Endothelial cell of umbilical vein (primary cell): Measurements from ENCODE around the gene IRF2. TPM values are rescaled to one million over a fixed set of nuclear protein-coding genes. Genes with fewer than 3 reads are reported as not detected.

Experiments
- BruUV-seq: library from RNA; stranded (reverse); fragments of 400-500 nt; replicated peaks from 2 replicates; lab custom pipeline; 2021; lab: Mats Ljungman, UMichigan
- CTCF ChIA-PET: fragments of 300-600, 350-600 bp; sonication (Branson Sonifier 250); formaldehyde crosslinking; loops from one replicate; lab custom pipeline; 2021; ENCODE audit warnings: antibody characterized with exemption, inconsistent platforms; lab: Charles Lee
- POLR2A ChIA-PET: fragments of 300-600, 350-600 bp; sonication (Branson Sonifier 250); formaldehyde crosslinking; loops from one replicate; lab custom pipeline; 2021; ENCODE audit warnings: antibody characterized with exemption, inconsistent platforms; lab: Charles Lee
- DNase-seq: peaks from one replicate; pipeline ENCODE4 v3.0.0-alpha.2; 2011; ENCODE audit warnings: low read depth, low spot score
- FAIRE-seq: peaks from 2 replicates; lab custom pipeline; 2011; peaks lifted over from hg19 to GRCh38; lab: Jason Lieb, UNC
- H2AFZ ChIP-seq: 2 replicates; pipeline ENCODE4 v1.6.0; 2012; ENCODE audit warnings: low read depth, low read length, control low read depth, inconsistent platforms
- H3K27ac ChIP-seq: 2 replicates; pipeline ENCODE4 v1.5.1; 2011; ENCODE audit warnings: low read depth, mild to moderate bottlenecking, control low read depth, low read length, moderate library complexity; ENCODE audit not compliant: insufficient read depth
- H3K27me3 ChIP-seq, 2 experiments: 2 replicates each; pipeline versions ENCODE4 v1.6.0 to v1.6.1; 2011; ENCODE audit warnings: low read length in 2 of 2, mixed read lengths in 1 of 2; ENCODE audit not compliant: control insufficient read depth in 2 of 2, insufficient read depth in 2 of 2
- H3K36me3 ChIP-seq, 2 experiments: 2 replicates in 1 of 2; 3 replicates in 1 of 2; pipeline ENCODE4 v1.5.1; 2011; ENCODE audit warnings: low read length in 2 of 2, mild to moderate bottlenecking in 1 of 2, moderate library complexity in 1 of 2; ENCODE audit not compliant: control insufficient read depth in 2 of 2, insufficient read depth in 2 of 2; ENCODE audit errors: extremely low read depth in 1 of 2
- H3K4me1 ChIP-seq: 3 replicates; pipeline ENCODE4 v1.5.1; 2011; ENCODE audit warnings: mild to moderate bottlenecking, low read length; ENCODE audit not compliant: control insufficient read depth, insufficient read depth; ENCODE audit errors: extremely low read depth
- H3K4me2 ChIP-seq: 2 replicates; pipeline ENCODE4 v1.6.1; 2011; ENCODE audit warnings: low read length, control low read depth, mixed read lengths; ENCODE audit not compliant: insufficient read depth
- H3K4me3 ChIP-seq, 3 experiments: fragments of 200-600 bp in 1 of 3; sonication (generic), shearing (Covaris generic) in 1 of 3; replicated peaks in 1 of 3; 2 replicates each; pipeline ENCODE4 v1.5.1; 2011 to 2016; ENCODE audit warnings: control low read depth in 3 of 3, low read length in 3 of 3, mild to moderate bottlenecking in 2 of 3, inconsistent platforms in 1 of 3, low read depth in 1 of 3, moderate library complexity in 1 of 3; ENCODE audit not compliant: insufficient read depth in 1 of 3
- H3K79me2 ChIP-seq: 2 replicates; pipeline ENCODE4 v1.6.0; 2012; ENCODE audit warnings: low read length, inconsistent platforms; ENCODE audit not compliant: control insufficient read depth, insufficient read depth
- H3K9ac ChIP-seq: replicated peaks from 2 replicates; pipeline ENCODE3; 2011; ENCODE audit warnings: low read length, control low read depth; ENCODE audit not compliant: insufficient read depth; ENCODE audit errors: extremely low read depth
- H3K9me1 ChIP-seq: replicated peaks from 3 replicates; pipeline ENCODE4 v1.6.0; 2011; ENCODE audit warnings: mild to moderate bottlenecking, low read length; ENCODE audit not compliant: control insufficient read depth, insufficient read depth; ENCODE audit errors: extremely low read depth
- H3K9me3 ChIP-seq: replicated peaks from 2 replicates; pipeline ENCODE4 v1.5.1; 2012; ENCODE audit warnings: low read length, inconsistent platforms; ENCODE audit not compliant: control insufficient read depth, insufficient read depth
- H4K20me1 ChIP-seq: replicated peaks from 2 replicates; pipeline ENCODE3; 2011; ENCODE audit warnings: mild to moderate bottlenecking, low read length; ENCODE audit not compliant: control insufficient read depth, insufficient read depth; ENCODE audit errors: extremely low read depth
- EZH2 ChIP-seq: IDR thresholded peaks from 2 replicates; pipeline ENCODE4 v1.6.1; 2012; ENCODE audit warnings: borderline replicate concordance, low read depth, mild to moderate bottlenecking, moderate library complexity, low read length, inconsistent platforms; ENCODE audit not compliant: severe bottlenecking
- FOS ChIP-seq: IDR thresholded peaks from 2 replicates; pipeline ENCODE4 v1.6.1; 2011; ENCODE audit warnings: mild to moderate bottlenecking, low read length, moderate library complexity, borderline replicate concordance; ENCODE audit not compliant: insufficient read depth
- JUN ChIP-seq: IDR thresholded peaks from 2 replicates; pipeline ENCODE4 v1.6.1; 2011; ENCODE audit warnings: borderline replicate concordance, low read depth; ENCODE audit not compliant: insufficient read length, insufficient read depth
- POLR2AphosphoS5 ChIP-seq: IDR thresholded peaks from 2 replicates; pipeline ENCODE4 v1.6.1; 2012; ENCODE audit warnings: low read depth, mild to moderate bottlenecking, control low read depth, low read length, moderate library complexity; ENCODE audit not compliant: insufficient read depth
- dilution Hi-C: fragments of 300-500 bp; cut with MboI; formaldehyde crosslinking; loops from one replicate; pipeline ENCODE4 v1.15.0; 2019; ENCODE audit warnings: low sequenced_read_pairs; ENCODE audit not compliant: extremely low pct_ligation_motif_present
- intact Hi-C: fragments of 100-400 bp; cut with micrococcal nuclease; formaldehyde crosslinking; loops from one replicate; pipeline ENCODE4 v1.10.0; 2022
- polyA plus RNA-seq, 4 experiments: library from polyadenylated mRNA; depleted of rRNA in 3 of 4; stranded (reverse) in 3 of 4; unstranded in 1 of 4; fragments of >200 nt; gene quantifications; 2 replicates each; pipeline versions ENCODE4 v1.2.1 to v1.2.3, GENCODE V29; 2011 to 2012; ENCODE audit warnings: missing spikeins in 1 of 4
- total RNA-seq: library from RNA; stranded (reverse); gene quantifications from 2 replicates; pipeline ENCODE4 v1.2.3, GENCODE V29; 2021
- TF ChIP-seq, protein P1 (sequence below), 2 donors: IDR thresholded peaks; 1 replicate in 1 of 2; 2 replicates in 1 of 2; pipeline ENCODE4 v1.5.1; 2011; ENCODE audit warnings: low read length in 2 of 2, mild to moderate bottlenecking in 2 of 2, moderate library complexity in 2 of 2, control low read depth in 1 of 2, inconsistent platforms in 1 of 2, low read depth in 1 of 2; ENCODE audit not compliant: insufficient read depth in 1 of 2; ENCODE audit errors: extremely low read depth in 1 of 2
- TF ChIP-seq, protein P2 (sequence below): IDR thresholded peaks from 2 replicates; pipeline ENCODE4 v1.6.1; 2011; ENCODE audit not compliant: insufficient read depth, insufficient read length

IRF2 gene
- total and polyA plus RNA-seq, 2 donors (not counting 3 experiments of a cell fraction or from before 2014, with no cell fraction given): 26.9 to 27.6 TPM

DNA sequence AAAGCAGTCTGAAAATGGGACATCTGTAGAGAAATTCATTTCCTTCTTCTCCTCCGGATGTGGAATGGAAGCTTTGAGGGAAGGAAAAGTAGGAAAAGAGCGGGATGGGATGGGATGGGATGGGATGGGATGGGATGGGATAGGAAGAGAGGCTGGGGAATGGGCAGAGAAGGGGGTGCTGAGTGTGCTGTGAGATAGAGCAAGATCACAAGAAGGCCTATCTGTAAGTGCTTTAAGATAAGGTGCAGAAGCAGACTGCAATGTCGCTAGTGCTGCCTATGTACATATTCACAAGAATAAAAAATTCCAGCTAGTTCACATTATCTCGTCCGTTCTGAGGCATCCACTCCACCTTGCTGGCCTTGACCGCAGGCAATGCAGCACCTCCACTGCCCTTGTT, 86.2 kb downstream of the IRF2 start:
- ChIA-PET CTCF (interaction anchor here (1.0 to 1.5 kb wide), 3 partner anchors 100 to 346 kb away, joined by 3 to 4 read pairs (median 3); partner anchors contain the start of gene CENPU), POLR2A (no interaction called here)
- H3K27ac ChIP-seq: no peak overlapping the region
- DNase-seq: no peak
- TF ChIP-seq, protein P1, sequence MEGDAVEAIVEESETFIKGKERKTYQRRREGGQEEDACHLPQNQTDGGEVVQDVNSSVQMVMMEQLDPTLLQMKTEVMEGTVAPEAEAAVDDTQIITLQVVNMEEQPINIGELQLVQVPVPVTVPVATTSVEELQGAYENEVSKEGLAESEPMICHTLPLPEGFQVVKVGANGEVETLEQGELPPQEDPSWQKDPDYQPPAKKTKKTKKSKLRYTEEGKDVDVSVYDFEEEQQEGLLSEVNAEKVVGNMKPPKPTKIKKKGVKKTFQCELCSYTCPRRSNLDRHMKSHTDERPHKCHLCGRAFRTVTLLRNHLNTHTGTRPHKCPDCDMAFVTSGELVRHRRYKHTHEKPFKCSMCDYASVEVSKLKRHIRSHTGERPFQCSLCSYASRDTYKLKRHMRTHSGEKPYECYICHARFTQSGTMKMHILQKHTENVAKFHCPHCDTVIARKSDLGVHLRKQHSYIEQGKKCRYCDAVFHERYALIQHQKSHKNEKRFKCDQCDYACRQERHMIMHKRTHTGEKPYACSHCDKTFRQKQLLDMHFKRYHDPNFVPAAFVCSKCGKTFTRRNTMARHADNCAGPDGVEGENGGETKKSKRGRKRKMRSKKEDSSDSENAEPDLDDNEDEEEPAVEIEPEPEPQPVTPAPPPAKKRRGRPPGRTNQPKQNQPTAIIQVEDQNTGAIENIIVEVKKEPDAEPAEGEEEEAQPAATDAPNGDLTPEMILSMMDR (IDR thresholded peaks at IDR 0.05; ENCODE audit: extremely low read depth in 1 of 2, insufficient read depth in 1 of 2, low read depth in 1 of 2, low read length in 2 of 2): no peak
- TF ChIP-seq FOS (no peak), POLR2AphosphoS5 (no peak), JUN (no peak), EZH2 (no peak)
- TF ChIP-seq, protein P2, sequence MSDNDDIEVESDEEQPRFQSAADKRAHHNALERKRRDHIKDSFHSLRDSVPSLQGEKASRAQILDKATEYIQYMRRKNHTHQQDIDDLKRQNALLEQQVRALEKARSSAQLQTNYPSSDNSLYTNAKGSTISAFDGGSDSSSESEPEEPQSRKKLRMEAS: no peak
- intact Hi-C loops (no loop called here), dilution Hi-C loops (no loop called here)
- H3K4me1 ChIP-seq: peaks cover 40% of the 10 kb centered on the region
- no peak overlapping the region for H3K9ac ChIP-seq
- BruUV-seq: no TSS peak
- peaks cover 3 to 35% of the 10 kb centered on the region in 2 experiments for H3K36me3 ChIP-seq
- H4K20me1 ChIP-seq: no peaks in the 10 kb centered on the region
- FAIRE-seq: no peak
- no peaks in the 10 kb centered on the region for H3K27me3 ChIP-seq
- H2AFZ ChIP-seq: no peak overlapping the region
- H3K9me3 ChIP-seq: no peaks in the 10 kb centered on the region
- no peaks in the 10 kb centered on the region for H3K9me1 ChIP-seq
- H3K4me3 ChIP-seq: no peak overlapping the region
- no peaks in the 10 kb centered on the region for H3K79me2 ChIP-seq
- no peak overlapping the region for H3K4me2 ChIP-seq
